Glomerular visceral epithelial cell (primary cell): ENCODE data around the gene TRIM2.
A peak's percentile ranks its signal among the peaks of the same experiment; 100 is the strongest.

Source experiments
- DNase-seq: peaks from one replicate; pipeline ENCODE4 v3.0.0-alpha.2; 2016; ENCODE audit errors: extremely low spot score

TRIM2 gene

GRCh38 chr4:153332936-153333335 lies 128.7 kb downstream of the TRIM2 start:
- DNase-seq = no peak

GRCh38 chr4:153333874-153334273 lies 129.6 kb downstream of the TRIM2 start:
- DNase-seq = no peak

GRCh38 chr4:153335665-153336064 lies 131.4 kb downstream of the TRIM2 start:
- peak; percentile 24 for DNase-seq

- DNase-seq = no peak
Measured at GRCh38 chr4:153337686-153338085, 133.4 kb downstream of the TRIM2 start.

GRCh38 chr4:153341575-153342090 lies 137.4 kb downstream of the TRIM2 start:
- DNase-seq = peak; percentile 33

- no peak for DNase-seq
Measured at GRCh38 chr4:153342751-153343552, 138.7 kb downstream of the TRIM2 start.

GRCh38 chr4:153344131-153345011 lies 140.1 kb downstream of the TRIM2 start, which contains the start of gene MND1:
MND1 (plus strand) TSS chr4:153344688; CDS start chr4:153344738, 50 bp downstream.
- peak; percentile 88 for DNase-seq

GRCh38 chr4:153345012-153345981 lies 141.1 kb downstream of the TRIM2 start:
- DNase-seq = peak; percentile 66

- no peak for DNase-seq
Measured at GRCh38 chr4:153346031-153346430, 141.8 kb downstream of the TRIM2 start.

- no peak for DNase-seq
Measured at GRCh38 chr4:153346563-153346962, 142.3 kb downstream of the TRIM2 start.

- DNase-seq = no peak
Measured at GRCh38 chr4:153347117-153347516, 142.9 kb downstream of the TRIM2 start.

- DNase-seq = peak; percentile 47
Measured at GRCh38 chr4:153348006-153348405, 143.8 kb downstream of the TRIM2 start.

- no peak for DNase-seq
Measured at GRCh38 chr4:153349206-153349805, 145.1 kb downstream of the TRIM2 start.

GRCh38 chr4:153362184-153362583 lies 157.9 kb downstream of the TRIM2 start:
- DNase-seq = peak; percentile 21

GRCh38 chr4:153364061-153364460 lies 159.8 kb downstream of the TRIM2 start:
- peak; percentile 22 for DNase-seq

- no peak for DNase-seq
Measured at GRCh38 chr4:153365003-153365402, 160.8 kb downstream of the TRIM2 start.

- no peak for DNase-seq
Measured at GRCh38 chr4:153366486-153366885, 162.2 kb downstream of the TRIM2 start.

GRCh38 chr4:153367092-153367491 lies 162.8 kb downstream of the TRIM2 start:
- DNase-seq = no peak

GRCh38 chr4:153369021-153369420 lies 164.8 kb downstream of the TRIM2 start:
- DNase-seq = no peak

GRCh38 chr4:153371701-153372234 lies 167.5 kb downstream of the TRIM2 start:
- DNase-seq = no peak
